CD4-positive, alpha-beta T cell treated with Interleukin-4 for 1 hour (primary cell): Measurements from ENCODE around the gene MED17.

Experiments used
- DNase-seq, 2 donors: peaks; one replicate each; pipeline ENCODE4 v3.0.0-alpha.2; 2020 to 2022

MED17 gene

GRCh38 chr11:93852242-93852641 is 68.2 kb downstream of the MED17 start:
- no peak for DNase-seq

DNA sequence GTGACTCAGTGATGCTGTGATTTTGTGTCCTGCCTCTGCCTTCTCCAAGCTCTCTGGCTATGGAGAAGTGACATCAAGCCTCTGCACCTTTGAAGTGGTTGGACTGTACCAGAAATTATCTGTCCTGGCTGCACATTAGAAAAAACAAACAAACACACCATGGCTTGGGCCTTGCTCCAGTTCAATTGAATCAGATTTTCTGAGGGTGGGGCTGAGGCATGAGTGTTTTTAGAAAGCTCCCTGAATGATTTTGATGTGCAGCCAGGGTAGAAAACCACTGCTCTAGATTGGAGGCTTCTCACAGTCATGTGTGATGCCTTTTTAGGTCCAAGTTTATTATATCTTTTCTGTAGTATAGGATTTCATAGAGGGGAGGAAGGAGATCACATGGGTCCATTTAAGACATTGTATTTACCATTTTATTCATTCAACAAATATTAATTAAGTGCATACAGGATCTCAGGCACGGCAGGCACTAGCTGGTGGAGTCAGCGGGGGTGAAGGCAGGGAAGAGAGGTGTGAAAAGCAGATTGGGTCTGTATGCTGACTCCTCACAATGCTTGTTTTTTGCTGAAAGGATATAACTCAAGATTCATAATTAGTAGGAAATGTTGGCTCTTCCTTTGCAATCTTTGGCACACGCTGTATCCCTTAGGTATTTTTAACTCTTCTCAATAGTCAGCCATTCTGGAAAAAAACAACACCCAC is 73.5 kb downstream of the MED17 start:
- no peak for DNase-seq

DNA sequence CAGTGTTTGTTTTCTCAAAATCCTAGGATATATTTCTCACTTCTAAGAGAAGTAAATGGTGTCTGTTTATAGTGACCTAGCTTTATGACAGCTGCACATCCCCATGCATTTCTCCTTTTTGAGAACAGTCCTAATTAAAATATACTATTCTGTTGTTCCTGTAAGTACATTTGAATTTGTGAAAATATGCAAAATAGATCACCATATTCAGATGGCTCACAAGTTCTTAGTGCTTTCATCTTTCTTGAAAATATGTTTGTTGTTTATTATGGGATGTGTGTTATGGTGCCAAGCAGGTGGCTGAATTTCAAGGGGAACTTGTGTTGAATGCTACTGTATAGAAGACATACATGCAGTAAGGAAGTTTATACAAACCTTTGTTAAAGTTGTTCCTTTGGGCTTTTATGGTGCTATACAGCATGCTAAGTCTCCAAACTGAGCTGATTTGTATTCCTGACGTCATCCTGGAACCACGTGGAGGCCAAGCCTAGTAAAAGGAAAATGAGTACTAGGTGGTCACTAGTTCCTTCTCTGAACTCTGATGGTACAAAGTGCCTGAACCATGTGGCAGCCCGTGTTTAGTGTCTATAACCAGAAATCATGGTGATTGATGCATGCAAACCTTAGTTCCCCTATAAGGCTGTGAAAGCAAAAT is 74.2 kb downstream of the MED17 start:
- no peak for DNase-seq

- no peak for DNase-seq
These were observed 77.7 kb downstream of the MED17 start for GRCh38 chr11:93861808-93862207.
